Gastroesophageal sphincter (tissue), 3 donors: ENCODE data around the gene POLH.

Experiments used
- CTCF ChIP-seq, 4 experiments: fragments of 200-600 bp in 2 of 4; fragments of 450-650 bp in 2 of 4; sonication (generic) in 1 of 4; IDR thresholded peaks; one replicate each; pipeline ENCODE4 v1.5.1; 2017 to 2019; ENCODE audit warnings: antibody characterized with exemption in 4 of 4, mild to moderate bottlenecking in 2 of 4, moderate library complexity in 2 of 4
- EP300 ChIP-seq: sonication (generic); formaldehyde crosslinking; IDR thresholded peaks from one replicate; pipeline ENCODE4 v1.6.1; 2017; ENCODE audit warnings: antibody characterized with exemption, mild to moderate bottlenecking
- POLR2A ChIP-seq, 2 donors: fragments of 450-650 bp; IDR thresholded peaks; one replicate each; pipeline ENCODE4 v1.6.1; 2017; ENCODE audit warnings: antibody characterized with exemption in 2 of 2, mild to moderate bottlenecking in 2 of 2, moderate library complexity in 1 of 2
- POLR2AphosphoS5 ChIP-seq: sonication (generic); formaldehyde crosslinking; IDR thresholded peaks from one replicate; pipeline ENCODE4 v1.6.1; 2017; ENCODE audit warnings: antibody characterized with exemption

DNA sequence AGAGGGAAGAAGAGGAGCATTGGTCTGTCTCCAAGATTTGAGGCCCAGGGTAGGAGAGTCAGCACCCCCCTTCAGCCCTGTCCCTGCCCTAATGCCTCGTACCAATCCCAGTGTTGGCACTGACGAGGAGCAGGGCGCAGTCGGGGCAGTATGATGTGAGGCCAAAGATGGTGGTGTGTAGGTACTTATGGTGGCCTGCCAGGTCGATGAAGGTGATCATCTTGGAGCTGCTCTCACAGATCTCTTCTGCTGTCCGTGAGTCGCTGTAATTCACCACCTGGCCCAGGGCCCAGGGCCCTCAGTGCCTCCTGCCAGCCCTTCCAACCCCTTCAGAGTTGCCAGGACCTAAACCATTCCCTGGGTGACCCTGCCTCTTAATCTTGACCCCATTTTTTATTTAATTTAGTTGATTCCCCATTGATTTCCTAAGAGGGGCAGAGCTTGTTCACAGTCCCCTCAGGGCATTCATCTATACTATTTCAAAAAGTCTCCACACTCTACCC lies 48.9 kb downstream of the POLH start:
- TF ChIP-seq CTCF (IDR thresholded peaks at IDR 0.05): no peak
- TF ChIP-seq EP300: no peak
- no peak for TF ChIP-seq POLR2A (IDR thresholded peaks at IDR 0.05)
- TF ChIP-seq POLR2AphosphoS5: no peak
